HepG2 (cell line): ENCODE measurements around the gene CWF19L2. TPM values are rescaled to one million over a fixed set of nuclear protein-coding genes. Genes with fewer than 3 reads are reported as not detected.

Source experiments
- ATAC-seq: fragments of 200-7000 bp; cut with Tn5 transposase; 3 replicates; pipeline ENCODE4 v1.9.1; 2020; ENCODE audit warnings: mild to moderate bottlenecking, moderate library complexity
- Bru-seq: library from RNA; stranded (reverse); fragments of 400-500 nt; gene quantifications from one replicate; lab custom pipeline; 2021; lab: Mats Ljungman, UMichigan
- BruChase-seq, 2 experiments: library from RNA; stranded (reverse); fragments of 400-500 nt; gene quantifications; one replicate each; lab custom pipeline; 2021; lab: Mats Ljungman, UMichigan
- BruUV-seq: library from RNA; stranded (reverse); fragments of 400-500 nt; replicated peaks from 2 replicates; lab custom pipeline; 2021; lab: Mats Ljungman, UMichigan
- CTCF ChIA-PET: fragments of 300-600 bp; formaldehyde crosslinking; extraction: SDS; loops from one replicate; lab custom pipeline; 2021; ENCODE audit warnings: low total read pairs, inconsistent platforms, low intra/inter-chr PET ratio; lab: Yijun Ruan, JAX
- POLR2A ChIA-PET: fragments of 350-600 bp; sonication (Branson Sonifier 250); formaldehyde crosslinking; loops from one replicate; lab custom pipeline; 2020; ENCODE audit warnings: antibody characterized with exemption, inconsistent platforms; lab: Yijun Ruan, JAX
- DNase-seq: peaks from one replicate; pipeline ENCODE4 v3.0.0-alpha.2; 2015; ENCODE audit warnings: low spot score
- FAIRE-seq: peaks from 3 replicates; lab custom pipeline; 2011; peaks lifted over from hg19 to GRCh38; lab: Jason Lieb, UNC
- H2AFZ ChIP-seq: one replicate; pipeline ENCODE4 v1.6.1; 2011; ENCODE audit warnings: low read length, inconsistent platforms
- H3K27ac ChIP-seq: fragments of 300-600 bp; 3 replicates; pipeline ENCODE4 v1.8.0; 2011; ENCODE audit warnings: mixed run types, mild to moderate bottlenecking, mixed read lengths, low read length, inconsistent platforms; ENCODE audit not compliant: insufficient read depth; ENCODE audit errors: extremely low read length
- H3K27me3 ChIP-seq, 2 experiments: fragments of 200-600 bp in 1 of 2; 2 replicates in 1 of 2; 3 replicates in 1 of 2; pipeline versions ENCODE4 v1.6.0 to v1.8.0; 2011; ENCODE audit warnings: low read length in 2 of 2, mild to moderate bottlenecking in 2 of 2, moderate library complexity in 2 of 2, inconsistent platforms in 1 of 2; ENCODE audit not compliant: insufficient read depth in 2 of 2, control insufficient read depth in 1 of 2
- H3K36me3 ChIP-seq, 2 experiments: fragments of 200-600 bp in 1 of 2; replicated peaks in 1 of 2; 2 replicates in 1 of 2; 3 replicates in 1 of 2; pipeline versions ENCODE4 v1.5.1 to v1.8.0; 2011; ENCODE audit warnings: low read length in 2 of 2, inconsistent platforms in 1 of 2; ENCODE audit not compliant: insufficient read depth in 2 of 2, control insufficient read depth in 1 of 2
- H3K4me1 ChIP-seq: 2 replicates; pipeline ENCODE4 v1.5.1; 2012; ENCODE audit warnings: low read length, inconsistent platforms; ENCODE audit not compliant: insufficient read depth
- H3K4me2 ChIP-seq: 2 replicates; pipeline ENCODE4 v1.6.0; 2011; ENCODE audit warnings: low read depth, low read length, inconsistent platforms
- H3K4me3 ChIP-seq, 3 experiments: fragments of 200-600 bp in 1 of 3; sonication (generic), shearing (Covaris generic) in 1 of 3; replicated peaks in 1 of 3; 2 replicates each; pipeline ENCODE4 v1.5.1; 2011 to 2016; ENCODE audit warnings: low read length in 3 of 3, inconsistent platforms in 2 of 3, low read depth in 2 of 3, mild to moderate bottlenecking in 2 of 3, control low read depth in 1 of 3, mixed read lengths in 1 of 3; ENCODE audit not compliant: insufficient read depth in 1 of 3
- H3K79me2 ChIP-seq: one replicate; pipeline ENCODE4 v1.6.1; 2011; ENCODE audit warnings: low read length, inconsistent platforms; ENCODE audit not compliant: insufficient read depth
- H3K9ac ChIP-seq: 2 replicates; pipeline ENCODE4 v1.6.0; 2011; ENCODE audit warnings: mild to moderate bottlenecking, low read depth, low read length, inconsistent platforms; ENCODE audit not compliant: insufficient read depth
- H3K9me3 ChIP-seq: 2 replicates; pipeline ENCODE4 v1.5.1; 2012; ENCODE audit warnings: mild to moderate bottlenecking, low read length
- H4K20me1 ChIP-seq: 2 replicates; pipeline ENCODE4 v1.6.0; 2011; ENCODE audit warnings: inconsistent platforms, mild to moderate bottlenecking, low read length, moderate library complexity; ENCODE audit not compliant: insufficient read depth
- ATF1 ChIP-seq: IDR thresholded peaks from 2 replicates; pipeline ENCODE4 v1.6.1; 2016; ENCODE audit warnings: mild to moderate bottlenecking, control low read depth
- CAMTA2 ChIP-seq: sonication (generic); formaldehyde crosslinking; IDR thresholded peaks from 2 replicates; pipeline ENCODE4 v1.4.0; 2020; ENCODE audit warnings: mild to moderate bottlenecking, missing genetic modification reagents, borderline replicate concordance
- FOSL2 ChIP-seq: sonication (generic); formaldehyde crosslinking; IDR thresholded peaks from 2 replicates; pipeline ENCODE4 v1.4.0; 2020; ENCODE audit warnings: missing genetic modification reagents
- MTA1 ChIP-seq: sonication (generic); formaldehyde crosslinking; IDR thresholded peaks from 2 replicates; pipeline ENCODE4 v1.4.0; 2020; ENCODE audit warnings: missing genetic modification reagents, mild to moderate bottlenecking, borderline replicate concordance
- PITX1 ChIP-seq: sonication (generic); formaldehyde crosslinking; IDR thresholded peaks from 2 replicates; pipeline ENCODE4 v1.5.1; 2020; ENCODE audit warnings: mild to moderate bottlenecking, missing genetic modification reagents
- RXRB ChIP-seq: IDR thresholded peaks from 2 replicates; pipeline ENCODE4 v1.6.1; 2016; ENCODE audit warnings: borderline replicate concordance, missing genetic modification reagents, missing compliant biosample characterization
- SCMH1 ChIP-seq: sonication (generic); formaldehyde crosslinking; IDR thresholded peaks from 2 replicates; pipeline ENCODE4 v1.9.0; 2021; ENCODE audit warnings: missing genetic modification reagents, mild to moderate bottlenecking, borderline replicate concordance
- SNAPC5 ChIP-seq: sonication (generic); formaldehyde crosslinking; IDR thresholded peaks from 2 replicates; pipeline ENCODE4 v1.8.1; 2023; ENCODE audit warnings: mild to moderate bottlenecking, missing genetic modification reagents, borderline replicate concordance
- SP5 ChIP-seq: IDR thresholded peaks from 2 replicates; pipeline ENCODE4 v1.6.1; 2016; ENCODE audit warnings: low read depth, borderline replicate concordance
- YEATS2 ChIP-seq: sonication (generic); formaldehyde crosslinking; IDR thresholded peaks from 2 replicates; pipeline ENCODE4 v1.4.0; 2020; ENCODE audit warnings: missing genetic modification reagents, borderline replicate concordance
- ZNF143 ChIP-seq: sonication (generic); formaldehyde crosslinking; IDR thresholded peaks from 2 replicates; pipeline ENCODE4 v1.4.0; 2020; ENCODE audit warnings: missing genetic modification reagents
- ZNF331 ChIP-seq: sonication (generic); formaldehyde crosslinking; IDR thresholded peaks from 2 replicates; pipeline ENCODE4 v1.4.0; 2020; ENCODE audit warnings: missing genetic modification reagents
- ZNF564 ChIP-seq: sonication (generic); formaldehyde crosslinking; IDR thresholded peaks from 2 replicates; pipeline ENCODE4 v1.8.1; 2023; ENCODE audit warnings: mild to moderate bottlenecking, missing genetic modification reagents
- ZSCAN20 ChIP-seq: sonication (generic); formaldehyde crosslinking; IDR thresholded peaks from 2 replicates; pipeline ENCODE4 v1.4.0; 2020; ENCODE audit warnings: missing genetic modification reagents, mild to moderate bottlenecking, borderline replicate concordance
- WGBS: methylation state at CpG from one replicate; pipeline ENCODE4 v1.1.6; 2017; ENCODE audit warnings: low lambda C conversion rate; 5-methylcytosine and 5-hydroxymethylcytosine counted together
- in situ Hi-C: cut with HindIII; loops from 2 replicates; pipeline ENCODE4 v1.10.0; 2017; ENCODE audit warnings: low pct_unique_long_range_greater_than_20kb; ENCODE audit not compliant: extremely low pct_ligation_motif_present
- intact Hi-C: fragments of 100-400 bp; cut with micrococcal nuclease; formaldehyde crosslinking; loops from one replicate; pipeline ENCODE4 v1.10.0; 2022; ENCODE audit not compliant: unreplicated experiment
- long read RNA-seq, 2 experiments: library from RNA in 1 of 2; library from polyadenylated mRNA in 1 of 2; stranded (forward) in 1 of 2; unstranded in 1 of 2; transcript quantifications; one replicate each; pipeline ENCODE4 v2.0.0, GENCODE V29; 2019 to 2022
- polyA minus RNA-seq, 3 experiments: library from RNA; depleted of rRNA, polyadenylated mRNA; stranded (reverse); fragments of >200 nt; gene quantifications; 2 replicates each; pipeline ENCODE4 v1.2.3, GENCODE V29; 2011; ENCODE audit warnings: low replicate concordance in 1 of 3
- polyA plus RNA-seq, 8 experiments: library from polyadenylated mRNA; depleted of rRNA in 3 of 8; stranded (reverse) in 7 of 8; unstranded in 1 of 8; fragments of >200 nt; fragmentation: Illumina TruSeq in 4 of 8; extraction: Trizol in 4 of 8; gene quantifications; 2 replicates each; pipeline versions ENCODE4 v1.2.1 to v1.2.3, GENCODE V29; 2011 to 2016; ENCODE audit warnings: low read depth in 4 of 8, missing spikeins in 1 of 8, mixed read lengths in 1 of 8; ENCODE audit not compliant: insufficient read depth in 1 of 8
- total RNA-seq, 5 experiments: library from RNA; depleted of rRNA; stranded (reverse); fragments of >200 nt; fragmentation: Illumina TruSeq; extraction: Trizol; gene quantifications; 2 replicates each; pipeline ENCODE4 v1.2.3, GENCODE V29; 2016; ENCODE audit warnings: low read depth in 1 of 5

Gene CWF19L2
- total RNA-seq (2016; rRNA removed; fragmentation: Illumina TruSeq; extraction: Trizol): 18.6 and 24.5 TPM in 2 replicates
- 6.6 and 7.8 TPM in 2 replicates for total RNA-seq (2016; cell fraction: cytosol; rRNA removed; fragmentation: Illumina TruSeq; extraction: Trizol; ENCODE audit: low read depth)
- 19.0 and 24.9 TPM in 2 replicates for total RNA-seq (2016; cell fraction: insoluble cytoplasmic fraction; rRNA removed; fragmentation: Illumina TruSeq; extraction: Trizol)
- 5.0 and 5.3 TPM in 2 replicates for total RNA-seq (2016; cell fraction: membrane; rRNA removed; fragmentation: Illumina TruSeq; extraction: Trizol)
- total RNA-seq (2016; cell fraction: nucleus; rRNA removed; fragmentation: Illumina TruSeq; extraction: Trizol): 42.2 and 43.1 TPM in 2 replicates
- polyA plus RNA-seq (2011; rRNA removed): 1.3 and 2.2 TPM in 2 replicates
- 0.58 and 0.88 TPM in 2 replicates for polyA plus RNA-seq (2011; cell fraction: cytosol; rRNA removed)
- 1.2 and 1.4 TPM in 2 replicates for polyA plus RNA-seq (2011; cell fraction: nucleus; rRNA removed)
- 3.5 and 5.6 TPM in 2 replicates for polyA plus RNA-seq (2012)
- polyA plus RNA-seq (2016; cell fraction: cytosol; fragmentation: Illumina TruSeq; extraction: Trizol; ENCODE audit: low read depth): 0.40 and 0.61 TPM in 2 replicates
- 13.1 and 14.7 TPM in 2 replicates for polyA plus RNA-seq (2016; cell fraction: insoluble cytoplasmic fraction; fragmentation: Illumina TruSeq; extraction: Trizol; ENCODE audit: low read depth)
- 1.3 and 1.4 TPM in 2 replicates for polyA plus RNA-seq (2016; cell fraction: membrane; fragmentation: Illumina TruSeq; extraction: Trizol; ENCODE audit: low read depth)
- polyA plus RNA-seq (2016; cell fraction: nucleus; fragmentation: Illumina TruSeq; extraction: Trizol; ENCODE audit: insufficient read depth, low read depth): 6.3 and 7.3 TPM in 2 replicates
- polyA minus RNA-seq (2011; rRNA and poly(A)+ RNA removed; ENCODE audit: low replicate concordance): 2.4 and 2.8 TPM in 2 replicates
- polyA minus RNA-seq (2011; cell fraction: cytosol; rRNA and poly(A)+ RNA removed): 2.4 and 3.1 TPM in 2 replicates
- 35.3 and 37.0 TPM in 2 replicates for polyA minus RNA-seq (2011; cell fraction: nucleus; rRNA and poly(A)+ RNA removed)
- percentile 73 among the genes with signal in this experiment for Bru-seq, nascent RNA
- BruChase-seq, experiment 1, labeled RNA remaining after a 6-hour chase: percentile 59 among the genes with signal in this experiment
- BruChase-seq, experiment 2, labeled RNA remaining after a 2-hour chase: percentile 64 among the genes with signal in this experiment
- long read RNA-seq, experiment 1, partial matches to known transcripts: 7 of 8 reads
- long read RNA-seq, experiment 1, other reads (novel, unspliced or antisense): 1 of 8 reads
- long read RNA-seq, experiment 2, partial matches to known transcripts: 0 of 6 reads
- long read RNA-seq, experiment 2, other reads (novel, unspliced or antisense): 6 of 6 reads

- H4K20me1 ChIP-seq: no peaks in the 10 kb centered on the region
- H3K27me3 ChIP-seq: no peaks in the 10 kb centered on the region; a peak in 1 of 5 replicates
- H3K4me3 ChIP-seq: peak within 1 kb of the TSS; percentile 85 to 94 (median 88)
- H3K79me2 ChIP-seq: peaks cover 21% of the 10 kb centered on the region
- ChIA-PET POLR2A (interaction anchor here (0.7 to 1.3 kb wide), 9 partner anchors 9 to 1381 kb away, joined by 3 to 10 read pairs (median 4); partner anchors contain the start of gene KBTBD3), CTCF (no interaction called here)
- H3K9ac ChIP-seq: peak within 1 kb of the TSS; percentile 86
- WGBS: 1% methylated on average over 30 of the region's 30 CpGs
- H3K4me2 ChIP-seq: peak within 1 kb of the TSS; percentile 89
- peaks cover 7 to 19% of the 10 kb centered on the region in 2 experiments; a peak in 4 of 5 replicates for H3K36me3 ChIP-seq
- peak; percentile 96 for FAIRE-seq
- peak; percentile 99 for ATAC-seq
- in situ Hi-C loops (no loop called here), intact Hi-C loops (loop anchor here (2.0 to 10.0 kb wide), 2 partner anchors 127 to 263 kb away; no protein-coding TSS in a partner anchor)
- H3K9me3 ChIP-seq: no peaks in the 10 kb centered on the region
- peaks cover 17% of the 10 kb centered on the region for H3K4me1 ChIP-seq
- peak within 1 kb of the TSS; percentile 77 for H3K27ac ChIP-seq
- BruUV-seq: no TSS peak
- H2AFZ ChIP-seq: peak within 1 kb of the TSS; percentile 94
- DNase-seq: peak; percentile 96
- TF ChIP-seq SP5 (CRISPR knock-in tag) (no peak), MTA1 (no peak), ATF1 (CRISPR knock-in tag) (0 out of 2 replicates have a peak, but pooled peaks have one; percentile 6), YEATS2 (CRISPR knock-in tag) (peak; percentile 85; the same call in 1 of the 2 replicates), ZNF143 (CRISPR knock-in tag) (no peak), CAMTA2 (CRISPR knock-in tag) (no peak), ZSCAN20 (CRISPR knock-in tag) (no peak), FOSL2 (0 out of 2 replicates have a peak, but pooled peaks have one; percentile 13), ZNF564 (no peak), PITX1 (peak; percentile 12; the same call in 1 of the 2 replicates), ZNF331 (CRISPR knock-in tag) (peak; percentile 45; the same call in 1 of the 2 replicates), SCMH1 (CRISPR knock-in tag) (no peak), RXRB (CRISPR knock-in tag) (0 out of 2 replicates have a peak, but pooled peaks have one; percentile 46), SNAPC5 (CRISPR knock-in tag) (no peak)
Measured at GRCh38 chr11:107457558-107458271, at the start of gene CWF19L2. CWF19L2 (minus strand) TSS chr11:107457825; CDS start chr11:107457816, 9 bp downstream.
